DND-41 (cell line): Measurements from ENCODE around the gene PRND.

Experiments used
- EZH2 ChIP-seq: IDR thresholded peaks from 3 replicates; pipeline ENCODE4 v1.6.1; 2012; ENCODE audit warnings: borderline replicate concordance, low read depth, mild to moderate bottlenecking, moderate library complexity, low read length, inconsistent platforms; ENCODE audit not compliant: severe bottlenecking
- TF ChIP-seq, protein P1 (sequence below): IDR thresholded peaks from 2 replicates; pipeline ENCODE4 v1.5.1; 2012; ENCODE audit warnings: borderline replicate concordance, low read length, moderate library complexity, mild to moderate bottlenecking; ENCODE audit not compliant: poor library complexity, severe bottlenecking; ENCODE audit errors: extremely low read depth

DNA sequence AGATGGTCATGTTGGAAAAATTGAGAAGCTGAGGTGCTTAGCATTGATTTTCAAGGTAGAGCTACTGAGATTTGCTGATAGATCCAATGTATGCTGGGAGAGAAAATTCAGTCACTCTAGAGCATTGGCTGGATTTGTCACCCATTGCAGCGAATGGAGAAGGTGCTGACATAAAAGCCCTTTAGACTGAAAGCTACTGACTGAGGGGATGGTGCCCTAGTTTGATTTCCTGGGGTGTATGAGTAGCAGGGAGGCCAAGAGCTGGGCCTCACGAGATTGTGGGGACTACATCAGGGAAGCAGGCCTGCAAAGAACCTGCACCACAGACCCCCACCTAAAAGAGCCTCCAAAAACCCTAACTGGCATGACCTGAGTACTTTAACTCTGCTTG lies 23.9 kb upstream of the PRND start:
- TF ChIP-seq, protein P1, sequence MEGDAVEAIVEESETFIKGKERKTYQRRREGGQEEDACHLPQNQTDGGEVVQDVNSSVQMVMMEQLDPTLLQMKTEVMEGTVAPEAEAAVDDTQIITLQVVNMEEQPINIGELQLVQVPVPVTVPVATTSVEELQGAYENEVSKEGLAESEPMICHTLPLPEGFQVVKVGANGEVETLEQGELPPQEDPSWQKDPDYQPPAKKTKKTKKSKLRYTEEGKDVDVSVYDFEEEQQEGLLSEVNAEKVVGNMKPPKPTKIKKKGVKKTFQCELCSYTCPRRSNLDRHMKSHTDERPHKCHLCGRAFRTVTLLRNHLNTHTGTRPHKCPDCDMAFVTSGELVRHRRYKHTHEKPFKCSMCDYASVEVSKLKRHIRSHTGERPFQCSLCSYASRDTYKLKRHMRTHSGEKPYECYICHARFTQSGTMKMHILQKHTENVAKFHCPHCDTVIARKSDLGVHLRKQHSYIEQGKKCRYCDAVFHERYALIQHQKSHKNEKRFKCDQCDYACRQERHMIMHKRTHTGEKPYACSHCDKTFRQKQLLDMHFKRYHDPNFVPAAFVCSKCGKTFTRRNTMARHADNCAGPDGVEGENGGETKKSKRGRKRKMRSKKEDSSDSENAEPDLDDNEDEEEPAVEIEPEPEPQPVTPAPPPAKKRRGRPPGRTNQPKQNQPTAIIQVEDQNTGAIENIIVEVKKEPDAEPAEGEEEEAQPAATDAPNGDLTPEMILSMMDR: no peak
- no peak for TF ChIP-seq EZH2
